Testis (tissue), 3 donors: ENCODE results near the gene PLXNB3. TPM values are rescaled to one million over a fixed set of nuclear protein-coding genes. Genes with fewer than 3 reads are reported as not detected.

Experiments
- DNase-seq: peaks from one replicate; pipeline ENCODE4 v3.0.0-alpha.2; 2019
- H3K27ac ChIP-seq, 2 donors: fragments of 200-600 bp; sonication (generic); one replicate each; pipeline ENCODE4 v1.5.1; 2019
- H3K27me3 ChIP-seq: fragments of 200-600 bp; sonication (generic); one replicate; pipeline ENCODE4 v1.5.1; 2019
- H3K36me3 ChIP-seq: fragments of 200-600 bp; sonication (generic); one replicate; pipeline ENCODE4 v1.5.1; 2017; ENCODE audit warnings: low read depth; ENCODE audit errors: missing control alignments
- H3K4me1 ChIP-seq: fragments of 200-600 bp; sonication (generic); one replicate; pipeline ENCODE4 v1.5.1; 2019
- H3K4me3 ChIP-seq, 2 donors: fragments of 200-600 bp; sonication (generic); one replicate each; pipeline ENCODE4 v1.5.1; 2017 to 2019
- H3K9me3 ChIP-seq: fragments of 200-600 bp; sonication (generic); one replicate; pipeline ENCODE4 v1.5.1; 2017
- CTCF ChIP-seq, 3 experiments: fragments of 450-650 bp in 2 of 3; fragments of 200-600 bp in 1 of 3; sonication (generic) in 1 of 3; IDR thresholded peaks; one replicate each; pipeline ENCODE4 v1.5.1; 2016 to 2019; ENCODE audit warnings: antibody characterized with exemption in 3 of 3, mild to moderate bottlenecking in 2 of 3, moderate library complexity in 1 of 3
- POLR2A ChIP-seq: fragments of 450-650 bp; IDR thresholded peaks from one replicate; pipeline ENCODE4 v1.6.1; 2017; ENCODE audit warnings: antibody characterized with exemption, mild to moderate bottlenecking, moderate library complexity
- WGBS, 2 donors: methylation state at CpG; one replicate each; pipeline ENCODE4 v1.1.5; 2018; 5-methylcytosine and 5-hydroxymethylcytosine counted together
- intact Hi-C: fragments of 100-400 bp; cut with DNase I; formaldehyde crosslinking; loops from one replicate; pipeline ENCODE4 v1.15.1; 2023; ENCODE audit warnings: low total_unique reads
- polyA plus RNA-seq: library from polyadenylated mRNA; stranded (reverse); fragments of 350-450 nt; fragmentation: Illumina TruSeq; extraction: RNeasy Lipid Tissue Mini Kit (QIAGEN cat#74804); gene quantifications from one replicate; pipeline ENCODE4 v1.2.3, GENCODE V29; 2014; ENCODE audit warnings: low read depth, low replicate concordance; ENCODE audit not compliant: insufficient read depth
- total RNA-seq, 2 donors: library from RNA; depleted of rRNA; stranded (reverse); fragments of >200 nt; gene quantifications; one replicate each; pipeline ENCODE4 v1.2.3, GENCODE V29; 2016

The PLXNB3 gene
- total and polyA plus RNA-seq, 3 donors from 2014 or later: 28.0 to 57.9 (median 49.3) TPM

- H3K36me3 ChIP-seq: no peaks in the 10 kb centered on the region
- no peak overlapping the region for H3K4me3 ChIP-seq
- H3K4me1 ChIP-seq: no peaks in the 10 kb centered on the region
- no peaks in the 10 kb centered on the region for H3K9me3 ChIP-seq
- no peak for DNase-seq
- H3K27me3 ChIP-seq: no peaks in the 10 kb centered on the region
- no peak overlapping the region for H3K27ac ChIP-seq
- intact Hi-C loops: no loop called here
- WGBS, 2 donors: 50 to 73% methylated on average over 2 to 17 of the region's 17 CpGs
- TF ChIP-seq CTCF (IDR thresholded peaks at IDR 0.05) (no peak), POLR2A (no peak)
Observed at GRCh38 chrX:153778181-153778580, 14.1 kb downstream of the PLXNB3 start.

GRCh38 chrX:153778684-153779101, 14.6 kb downstream of the PLXNB3 start:
- Histone ChIP-seq H3K27ac (no peak overlapping the region), H3K4me3 (no peak overlapping the region), H3K36me3 (no peaks in the 10 kb centered on the region), H3K27me3 (no peaks in the 10 kb centered on the region), H3K4me1 (no peaks in the 10 kb centered on the region), H3K9me3 (no peaks in the 10 kb centered on the region)
- DNase-seq: no peak
- TF ChIP-seq CTCF (IDR thresholded peaks at IDR 0.05) (no peak), POLR2A (no peak)
- intact Hi-C loops: no loop called here
- WGBS, 2 donors: 88% methylated on average over 6 of the region's 16 CpGs; no CpG with 5 or more reads in 1 of the 2 donors

GRCh38 chrX:153779891-153780677, 16.0 kb downstream of the PLXNB3 start:
- intact Hi-C loops: no loop called here
- 70% methylated on average over 17 of the region's 18 CpGs; no CpG with 5 or more reads in 1 of the 2 donors for WGBS, 2 donors
- H3K4me3 ChIP-seq: no peak overlapping the region
- H3K4me1 ChIP-seq: no peaks in the 10 kb centered on the region
- no peaks in the 10 kb centered on the region for H3K9me3 ChIP-seq
- no peak for TF ChIP-seq CTCF (IDR thresholded peaks at IDR 0.05)
- TF ChIP-seq POLR2A: no peak
- DNase-seq: no peak
- H3K27ac ChIP-seq: no peak overlapping the region
- H3K27me3 ChIP-seq: no peaks in the 10 kb centered on the region
- H3K36me3 ChIP-seq: no peaks in the 10 kb centered on the region

- H3K9me3 ChIP-seq: no peaks in the 10 kb centered on the region
- DNase-seq: no peak
- no peak within 1 kb of the TSS for H3K4me3 ChIP-seq
- TF ChIP-seq CTCF (IDR thresholded peaks at IDR 0.05) (no peak), POLR2A (no peak)
- WGBS, 2 donors: 15 to 45% methylated on average over 19 to 35 of the region's 52 CpGs
- no peaks in the 10 kb centered on the region for H3K36me3 ChIP-seq
- no peaks in the 10 kb centered on the region for H3K27me3 ChIP-seq
- no peak within 1 kb of the TSS for H3K27ac ChIP-seq
- intact Hi-C loops: no loop called here
- no peaks in the 10 kb centered on the region for H3K4me1 ChIP-seq
Observed at GRCh38 chrX:153780678-153781427, 16.8 kb downstream of the PLXNB3 start, which contains the start of gene SRPK3. Gene SRPK3 (plus strand): TSS chrX:153781041. CDS start chrX:153781087, 46 bp downstream.
